HG03520 (cell line): ENCODE results near the gene STARD6.
"Not testable (repeated sequence)": the region's sequence is repeated elsewhere in the genome, so short reads cannot be mapped to it uniquely, and the experiment has no call there.

ENCODE experiments used
- ATAC-seq: cut with Tn5 transposase; IDR thresholded peaks from one replicate; pipeline ENCODE4 v1.9.1; 2021; ENCODE audit warnings: mild to moderate bottlenecking, moderate library complexity; ENCODE audit not compliant: unreplicated experiment

STARD6 gene

DNA sequence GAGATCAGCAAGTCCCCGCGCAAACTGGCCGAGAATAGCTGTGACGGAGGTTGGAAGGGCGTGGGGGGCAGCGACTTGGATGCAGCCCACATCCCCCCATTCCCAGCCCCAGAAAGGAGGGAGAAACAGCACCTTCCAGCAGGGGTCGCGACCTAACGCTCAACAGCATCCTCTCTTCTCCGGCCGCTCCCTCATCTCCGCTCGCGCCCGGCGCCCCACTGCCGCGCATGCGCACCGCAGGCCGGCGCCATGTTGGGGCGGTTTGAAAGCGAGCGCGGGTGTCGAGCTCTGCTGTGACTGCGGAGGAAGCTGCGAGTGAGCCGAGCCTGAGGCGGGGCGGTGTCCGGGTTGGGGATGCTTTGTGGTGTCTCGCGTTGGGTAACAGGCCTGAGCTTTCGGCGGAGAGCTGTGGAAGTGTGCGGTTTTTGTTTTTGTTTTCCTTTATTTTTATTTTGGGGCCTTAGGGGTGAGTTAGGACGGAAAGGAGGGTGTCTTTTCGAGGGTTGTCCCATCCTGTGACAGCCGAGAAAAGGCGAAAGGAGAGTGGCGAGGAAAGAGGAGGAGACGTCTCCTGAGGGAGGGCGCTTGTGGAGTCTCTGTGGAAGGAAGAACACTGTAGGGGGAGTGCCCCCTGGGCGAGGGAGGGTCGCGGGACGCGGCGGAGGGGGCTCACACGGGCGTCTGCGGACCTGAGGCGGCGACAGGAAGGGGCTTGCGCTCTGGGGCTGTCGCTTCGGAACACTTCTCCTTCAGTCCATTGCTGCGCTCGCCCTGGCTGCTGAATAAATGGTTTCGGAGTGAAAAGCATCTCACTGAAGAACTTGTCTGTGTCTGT, at the start of gene STARD6, which contains the start of gene C18orf54:
Gene STARD6, minus strand, starts transcription at position 199 of the 835 bp plus-strand sequence. CDS start 3,285 bp downstream, outside the sequence.
Gene C18orf54, plus strand, starts transcription at position 247 of the 835 bp plus-strand sequence. CDS start 2,667 bp downstream, outside the sequence.
- ATAC-seq = peak; percentile 88

DNA sequence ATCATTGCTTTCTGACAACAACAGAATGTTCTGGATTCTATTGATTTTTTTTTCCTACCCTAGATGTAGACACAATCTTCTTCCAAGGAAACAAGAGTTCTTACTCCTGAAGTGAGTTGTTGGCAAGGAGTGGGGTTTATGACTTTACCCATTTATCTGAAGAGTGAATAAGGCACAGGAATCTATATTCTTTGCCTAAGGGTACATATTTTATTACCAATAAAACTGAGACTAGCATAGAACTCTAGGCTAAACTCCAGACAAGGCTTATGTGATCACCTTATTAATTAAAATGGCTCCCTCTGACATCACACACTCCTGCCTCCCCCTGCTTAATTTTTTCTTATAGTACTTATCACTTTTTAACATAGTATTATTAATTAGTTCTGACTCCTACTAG, 47.6 kb upstream of the STARD6 start:
- no peak for ATAC-seq

GRCh38 chr18:54396760-54397159, 39.1 kb upstream of the STARD6 start:
- no peak for ATAC-seq

GRCh38 chr18:54393648-54394294, 36.1 kb upstream of the STARD6 start:
- ATAC-seq = no peak

DNA sequence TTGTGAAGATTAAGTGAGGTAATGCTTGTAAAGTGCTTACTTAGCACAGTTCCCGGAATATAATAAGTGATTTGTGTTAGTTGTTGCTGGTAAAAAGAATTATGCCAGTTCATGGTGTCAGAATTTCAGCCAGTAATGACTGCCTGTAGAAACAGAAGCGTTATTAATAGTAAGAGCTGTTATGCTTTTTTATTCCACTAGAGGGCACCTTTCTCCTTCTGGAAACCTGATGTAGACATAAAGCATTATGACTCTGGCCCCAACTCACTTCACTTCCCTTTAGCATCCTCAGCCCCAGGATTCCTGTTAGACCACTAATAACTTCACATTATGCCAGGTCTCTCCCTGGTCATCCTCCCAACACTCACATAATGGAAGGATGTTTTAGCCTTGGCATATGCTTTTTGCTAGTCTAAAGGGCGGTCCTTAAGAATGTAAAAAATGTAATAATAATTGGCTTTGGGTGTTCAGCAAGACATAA, 34.9 kb upstream of the STARD6 start:
- ATAC-seq = peak; percentile 76

GRCh38 chr18:54390838-54391237, 33.2 kb upstream of the STARD6 start:
- ATAC-seq = no peak

- ATAC-seq = no peak
Measured at GRCh38 chr18:54389143-54389505, 31.5 kb upstream of the STARD6 start.

- ATAC-seq = peak; percentile 82
Measured at GRCh38 chr18:54388203-54389142, 30.8 kb upstream of the STARD6 start.

- ATAC-seq = no peak
Measured at GRCh38 chr18:54387631-54388030, 30.0 kb upstream of the STARD6 start.

- not testable (repeated sequence) for ATAC-seq
Measured at GRCh38 chr18:54386800-54387495, 29.3 kb upstream of the STARD6 start.

DNA sequence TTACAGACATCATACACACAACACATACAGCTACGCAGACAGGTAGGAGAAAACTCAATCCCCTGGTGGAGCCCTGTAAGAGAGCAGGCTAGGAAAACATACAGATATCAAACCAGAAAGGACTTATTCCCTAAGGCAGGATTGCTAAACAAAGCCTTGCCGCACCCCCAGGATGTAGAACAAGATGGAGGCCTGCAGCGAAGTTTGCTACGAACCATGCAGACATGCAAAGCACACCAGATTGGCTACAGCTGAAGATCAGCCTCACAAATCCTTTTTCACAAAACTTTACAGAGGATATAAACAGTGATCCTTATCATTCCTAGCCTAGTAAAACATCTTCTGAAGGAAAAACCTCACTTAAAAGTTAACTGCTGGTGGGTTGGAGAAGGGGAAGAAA, 28.4 kb upstream of the STARD6 start:
- no peak for ATAC-seq

- ATAC-seq = no peak
Measured at GRCh38 chr18:54382733-54383252, 25.1 kb upstream of the STARD6 start.

DNA sequence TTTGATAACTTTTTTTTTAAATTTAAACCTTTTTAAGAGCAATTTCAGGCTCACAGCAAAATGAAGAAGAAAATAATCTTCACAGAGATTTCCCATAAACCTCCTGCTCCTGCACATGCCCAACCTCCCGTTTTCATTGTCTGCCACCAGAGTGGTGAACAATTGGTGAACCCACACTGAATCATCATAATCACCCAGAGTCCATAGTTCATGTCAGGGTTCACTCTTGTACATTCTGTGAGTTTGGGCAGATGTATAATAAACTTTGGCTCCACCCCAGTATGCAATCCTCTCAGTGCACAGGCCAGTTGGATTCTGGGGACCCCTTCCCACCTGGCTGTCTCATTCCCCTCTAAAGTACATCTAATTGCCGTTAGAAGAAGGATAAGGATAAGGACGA, 24.4 kb upstream of the STARD6 start:
- ATAC-seq = no peak

GRCh38 chr18:54381640-54382039, 24.0 kb upstream of the STARD6 start:
- no peak for ATAC-seq

GRCh38 chr18:54378057-54378456, 20.4 kb upstream of the STARD6 start:
- ATAC-seq = no peak

DNA sequence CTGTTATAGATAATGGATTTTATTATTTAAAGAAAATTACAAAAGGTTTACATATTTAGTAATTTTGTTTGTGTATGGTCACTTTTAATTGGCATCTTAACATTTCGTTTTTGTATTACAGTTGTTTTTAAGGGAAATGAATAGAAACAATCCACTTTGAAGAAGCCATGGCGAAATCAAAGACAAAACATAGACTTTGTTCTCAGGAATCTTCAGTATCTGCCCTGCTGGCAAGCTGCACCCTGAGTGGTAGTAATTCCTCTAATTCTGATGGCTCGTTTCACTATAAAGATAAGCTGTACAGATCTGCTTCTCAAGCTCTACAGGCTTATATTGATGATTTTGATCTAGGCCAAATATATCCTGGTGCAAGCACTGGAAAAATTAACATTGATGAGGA, 2.7 kb upstream of the STARD6 start:
- no peak for ATAC-seq

GRCh38 chr18:54359233-54359632, 1.6 kb upstream of the STARD6 start:
- ATAC-seq = no peak

DNA sequence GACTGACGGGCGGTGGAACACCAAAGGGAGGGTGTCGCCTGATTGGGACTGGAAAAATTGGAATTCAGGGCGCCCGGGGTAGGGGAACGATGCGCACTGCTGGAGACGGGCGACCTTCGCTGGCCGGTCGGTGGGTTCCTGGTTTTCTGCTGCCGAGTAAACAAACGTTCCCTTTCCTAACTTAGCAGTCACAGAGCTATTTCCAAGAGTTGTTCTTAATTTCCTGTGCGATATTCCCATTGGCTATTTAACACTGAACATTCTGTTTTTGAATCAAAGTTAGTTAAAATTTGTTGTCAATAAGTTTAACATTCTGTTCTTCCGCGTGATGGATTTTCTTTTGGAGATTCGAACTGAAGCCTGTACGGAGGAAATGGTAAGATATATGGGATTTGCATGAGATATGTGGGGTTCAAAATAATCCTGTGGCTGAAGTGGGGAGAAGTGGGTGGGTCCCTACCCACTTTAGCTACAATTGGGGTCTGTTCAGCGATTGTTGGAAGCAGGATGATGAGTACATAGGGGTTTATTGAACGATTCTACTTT, 910 bp upstream of the STARD6 start:
- no peak for ATAC-seq

- ATAC-seq = peak; percentile 26
Measured at GRCh38 chr18:54357082-54357659, 487 bp downstream of the STARD6 start.
